Memory B cell (primary cell): Measurements from ENCODE around the gene DNAJC3.
"Not testable (repeated sequence)": the region's sequence is repeated elsewhere in the genome, so short reads cannot be mapped to it uniquely, and the experiment has no call there.

Experiments
- ATAC-seq: fragments of 150-1000 bp; cut with Tn5 transposase; 2 replicates; pipeline ENCODE4 v1.10.0; 2021; ENCODE audit warnings: low read depth, mild to moderate bottlenecking, moderate library complexity
- DNase-seq, 2 donors: peaks; one replicate each; pipeline ENCODE4 v3.0.0; 2022; ENCODE audit warnings: low spot score in 2 of 2
- H3K27ac Mint-ChIP-seq: one replicate; pipeline ENCODE4 v1.8.0; 2022; ENCODE audit warnings: mild to moderate bottlenecking, moderate library complexity, mixed read lengths
- H3K27me3 Mint-ChIP-seq: one replicate; pipeline ENCODE4 v1.8.0; 2022; ENCODE audit warnings: mixed read lengths
- H3K36me3 Mint-ChIP-seq: one replicate; pipeline ENCODE4 v1.8.0; 2022; ENCODE audit warnings: mild to moderate bottlenecking, mixed read lengths
- H3K4me1 Mint-ChIP-seq: one replicate; pipeline ENCODE4 v1.8.0; 2022; ENCODE audit warnings: mixed read lengths
- H3K4me3 Mint-ChIP-seq: one replicate; pipeline ENCODE4 v1.8.0; 2022; ENCODE audit warnings: mild to moderate bottlenecking, moderate library complexity, mixed read lengths
- H3K9me3 Mint-ChIP-seq: one replicate; pipeline ENCODE4 v1.8.0; 2022; ENCODE audit warnings: mixed read lengths

The DNAJC3 gene

DNA sequence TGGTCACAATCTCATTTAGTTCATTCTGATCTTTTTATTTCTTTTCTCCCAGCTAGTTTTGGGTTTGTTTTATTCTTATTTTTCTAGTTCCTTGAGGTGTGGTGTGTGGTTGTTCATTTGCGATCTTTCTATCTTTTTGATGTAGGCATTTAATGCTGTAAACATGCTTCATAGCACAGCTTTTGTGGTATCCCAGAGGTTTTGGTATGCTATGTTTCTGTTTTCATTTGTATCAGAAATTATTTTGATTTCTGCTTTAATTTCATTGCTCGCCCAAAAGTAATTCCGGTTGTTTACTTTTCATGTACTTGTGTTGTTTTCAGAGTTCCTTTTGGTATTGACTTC lies 12.6 kb downstream of the DNAJC3 start:
- H3K4me3 Mint-ChIP-seq: no peak overlapping the region
- no peaks in the 10 kb centered on the region for H3K9me3 Mint-ChIP-seq
- H3K27ac Mint-ChIP-seq: no peak overlapping the region
- DNase-seq: no peak
- no peaks in the 10 kb centered on the region for H3K27me3 Mint-ChIP-seq
- peaks cover 43% of the 10 kb centered on the region for H3K4me1 Mint-ChIP-seq
- ATAC-seq: no peak
- peaks cover 19% of the 10 kb centered on the region for H3K36me3 Mint-ChIP-seq

DNA sequence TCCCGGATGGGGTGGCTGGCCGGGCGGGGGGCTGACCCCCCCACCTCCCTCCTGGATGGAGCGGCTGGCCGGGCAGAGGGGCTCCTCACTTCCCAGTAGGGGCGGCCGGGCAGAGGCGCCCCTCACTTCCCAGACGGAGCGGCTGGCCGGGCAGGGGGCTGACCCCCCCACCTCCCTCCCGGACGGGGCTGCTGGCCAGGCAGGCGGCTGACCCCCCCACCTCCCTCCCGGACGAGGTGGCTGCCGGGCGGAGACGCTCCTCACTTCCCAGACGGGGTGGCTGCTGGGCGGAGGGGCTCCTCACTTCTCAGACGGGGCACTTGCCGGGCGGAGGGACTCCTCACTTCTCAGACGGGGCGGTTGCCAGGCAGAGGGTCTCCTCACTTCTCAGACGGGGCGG lies 14.0 kb downstream of the DNAJC3 start:
- Mint-ChIP-seq H3K36me3 (peaks cover 15% of the 10 kb centered on the region), H3K4me1 (peaks cover 36% of the 10 kb centered on the region)
- not testable (repeated sequence) for ATAC-seq, H3K27me3 Mint-ChIP-seq, H3K27ac Mint-ChIP-seq, DNase-seq, H3K4me3 Mint-ChIP-seq, H3K9me3 Mint-ChIP-seq

DNA sequence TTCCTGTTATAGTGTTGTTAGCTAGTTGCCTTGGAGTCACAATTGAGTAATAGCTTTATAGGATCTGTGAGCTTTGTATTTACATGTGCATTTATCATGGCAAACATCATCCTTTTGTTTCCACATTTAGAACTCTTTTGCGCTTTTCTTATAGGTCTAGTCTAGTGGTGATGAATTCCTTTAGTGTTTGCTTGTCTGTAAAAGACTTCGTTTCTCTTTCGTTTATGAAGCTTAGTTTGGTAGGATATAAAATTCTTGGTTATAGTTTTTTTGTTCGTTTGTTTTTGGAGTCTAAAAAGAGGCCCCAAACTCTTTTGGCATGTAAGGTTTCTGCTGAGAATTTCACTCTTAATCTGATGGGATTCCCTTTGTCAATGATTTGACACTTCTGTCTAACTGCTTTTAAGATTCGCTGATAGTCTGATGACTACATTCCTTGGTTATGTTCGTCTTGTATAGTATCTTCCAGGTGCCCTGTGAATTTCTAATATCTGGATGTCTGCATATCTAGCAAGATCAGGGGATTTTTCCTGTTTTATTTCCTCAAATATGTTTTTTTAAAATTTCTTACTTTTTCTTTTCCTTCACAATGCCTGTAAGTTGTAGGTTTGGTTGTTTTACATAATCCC lies 20.2 kb downstream of the DNAJC3 start:
- peaks cover 22% of the 10 kb centered on the region for H3K4me1 Mint-ChIP-seq
- DNase-seq: no peak
- H3K9me3 Mint-ChIP-seq: peaks cover 2% of the 10 kb centered on the region
- H3K4me3 Mint-ChIP-seq: no peak overlapping the region
- H3K27me3 Mint-ChIP-seq: no peaks in the 10 kb centered on the region
- peaks cover 5% of the 10 kb centered on the region for H3K36me3 Mint-ChIP-seq
- no peak overlapping the region for H3K27ac Mint-ChIP-seq
- ATAC-seq: no peak

DNA sequence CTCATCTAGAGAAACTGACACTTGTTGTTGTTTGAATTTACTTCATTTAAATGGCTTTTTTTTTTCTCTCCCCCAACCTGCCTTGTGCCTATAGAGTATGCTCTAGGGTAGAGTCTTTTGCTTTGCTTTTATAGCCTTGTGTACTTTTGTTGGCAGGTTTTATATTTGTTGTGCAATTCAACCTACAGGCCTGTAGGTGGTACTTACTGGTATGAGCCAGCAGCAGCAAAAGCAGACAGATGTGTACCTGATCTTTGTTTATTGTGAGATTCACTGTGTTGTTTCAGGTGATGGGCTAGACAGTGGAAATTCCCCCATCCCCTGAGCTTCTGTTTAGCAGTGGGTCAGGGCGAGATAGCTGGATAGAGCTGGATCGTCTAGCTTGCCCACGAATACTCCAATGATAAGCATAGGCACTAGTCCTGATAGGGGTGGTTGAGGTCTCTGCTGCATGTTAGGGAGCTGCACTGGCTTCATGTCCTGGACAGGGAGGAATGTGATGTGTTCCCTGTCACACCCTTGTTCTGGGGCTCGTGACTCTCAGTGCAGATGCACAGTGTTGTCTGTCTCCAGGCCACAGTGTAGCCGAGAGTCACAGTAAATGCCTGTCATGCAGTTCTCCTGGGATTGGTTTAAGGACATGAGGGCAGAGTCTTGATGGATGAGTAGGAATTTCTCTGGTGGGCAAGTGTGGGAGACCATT lies 21.3 kb downstream of the DNAJC3 start:
- no peak overlapping the region for H3K27ac Mint-ChIP-seq

DNA sequence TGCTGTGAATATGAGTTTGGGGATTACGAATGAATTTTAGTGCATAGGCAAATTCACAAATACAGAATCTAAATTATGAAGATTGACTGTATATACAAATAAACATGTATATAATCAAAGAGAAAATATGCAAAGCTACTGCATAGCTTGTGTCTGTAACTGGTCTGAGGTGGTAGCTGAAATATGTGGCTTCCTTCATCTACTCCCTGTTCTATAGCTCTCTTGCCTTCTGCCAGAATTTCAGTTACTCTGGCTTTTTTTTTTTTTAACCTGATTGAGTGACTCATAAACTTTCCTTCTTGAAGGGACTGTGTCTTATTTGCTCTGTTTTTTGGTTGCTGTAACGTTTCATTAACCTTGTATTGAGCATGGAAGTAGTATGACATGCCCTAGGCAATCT lies 26.6 kb downstream of the DNAJC3 start:
- H3K4me1 Mint-ChIP-seq: peaks cover 47% of the 10 kb centered on the region

More for the DNA sequence above, 21.3 kb downstream of the DNAJC3 start:
- H3K4me1 Mint-ChIP-seq: peaks cover 24% of the 10 kb centered on the region
- peaks cover 2% of the 10 kb centered on the region for H3K9me3 Mint-ChIP-seq
- ATAC-seq (no peak), DNase-seq (no peak)
- H3K27me3 Mint-ChIP-seq: no peaks in the 10 kb centered on the region
- H3K4me3 Mint-ChIP-seq: no peak overlapping the region
- H3K36me3 Mint-ChIP-seq: peaks cover 5% of the 10 kb centered on the region

DNA sequence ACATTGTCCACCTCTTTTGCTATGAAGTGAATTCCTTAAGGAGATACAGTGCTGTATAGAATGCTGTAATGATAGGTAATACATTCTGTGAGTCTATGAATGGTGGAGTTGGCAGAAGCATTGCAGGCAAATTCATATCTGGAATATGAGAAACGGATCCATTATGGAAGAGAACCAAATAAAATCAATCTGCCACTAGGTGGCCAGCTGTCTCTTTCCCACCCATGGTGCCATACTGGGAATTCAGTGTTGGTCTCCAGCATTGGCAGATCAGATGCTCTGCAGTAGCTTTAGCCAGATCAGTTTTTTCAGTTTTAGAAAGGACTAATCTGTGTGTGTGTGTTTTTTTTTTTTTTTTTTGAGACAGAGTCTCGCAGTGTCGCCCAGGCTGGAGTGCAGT lies 27.6 kb downstream of the DNAJC3 start:
- Mint-ChIP-seq H3K9me3 (no peaks in the 10 kb centered on the region), H3K27me3 (no peaks in the 10 kb centered on the region), H3K4me3 (no peak overlapping the region), H3K36me3 (peaks cover 3% of the 10 kb centered on the region), H3K27ac (no peak overlapping the region), H3K4me1 (peaks cover 47% of the 10 kb centered on the region)
- no peak for DNase-seq
- no peak for ATAC-seq

More for the DNA sequence above, 26.6 kb downstream of the DNAJC3 start:
- Mint-ChIP-seq H3K27ac (no peak overlapping the region), H3K36me3 (peaks cover 3% of the 10 kb centered on the region), H3K4me3 (no peak overlapping the region), H3K9me3 (no peaks in the 10 kb centered on the region), H3K27me3 (no peaks in the 10 kb centered on the region)
- ATAC-seq (no peak), DNase-seq (no peak)

DNA sequence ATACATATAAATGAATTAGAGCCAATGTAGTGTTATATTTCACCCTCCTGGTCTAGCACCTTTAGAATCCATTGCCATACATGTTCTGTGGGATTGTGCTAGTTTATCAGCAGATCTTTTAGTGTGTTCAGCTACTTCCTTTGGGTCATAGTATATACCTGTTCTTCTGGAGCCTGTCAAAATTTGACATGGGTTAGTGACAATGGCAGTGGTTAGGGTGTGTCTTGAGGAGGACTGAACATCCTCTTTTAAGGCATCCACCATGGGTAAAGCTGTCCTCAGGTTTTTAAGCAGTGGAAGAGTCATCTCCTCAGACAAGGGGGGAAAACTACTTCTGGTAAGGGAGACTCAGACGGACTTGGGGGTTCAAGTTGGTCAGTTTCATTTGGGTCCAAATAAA lies 29.4 kb downstream of the DNAJC3 start:
- Mint-ChIP-seq H3K4me3 (no peak overlapping the region), H3K27ac (peak overlapping the region; percentile 62), H3K4me1 (peaks cover 39% of the 10 kb centered on the region), H3K9me3 (no peaks in the 10 kb centered on the region), H3K36me3 (peaks cover 7% of the 10 kb centered on the region), H3K27me3 (no peaks in the 10 kb centered on the region)
- DNase-seq: no peak
- peak; percentile 52 for ATAC-seq

DNA sequence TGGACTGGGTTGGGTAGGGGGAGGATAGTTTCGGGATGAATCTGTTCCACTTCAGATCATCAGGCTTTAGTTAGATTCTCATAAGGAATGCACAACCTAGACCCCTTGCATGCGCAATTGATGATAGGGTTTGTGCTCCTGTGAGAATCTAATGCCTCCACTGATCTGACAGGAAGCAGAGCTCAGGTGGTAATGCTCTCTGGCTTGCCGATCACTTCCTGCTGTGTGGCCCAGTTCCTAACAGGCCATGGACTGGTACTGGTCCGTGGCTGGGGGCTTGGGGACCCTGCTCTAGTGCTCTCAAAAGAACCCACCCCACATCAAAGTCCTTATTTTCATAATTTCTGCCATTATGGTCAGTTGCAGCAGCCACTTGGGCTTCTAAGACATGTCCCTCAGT lies 30.1 kb downstream of the DNAJC3 start:
- no peak for DNase-seq
- Mint-ChIP-seq H3K4me3 (no peak overlapping the region), H3K4me1 (peaks cover 38% of the 10 kb centered on the region), H3K27me3 (no peaks in the 10 kb centered on the region), H3K9me3 (no peaks in the 10 kb centered on the region), H3K27ac (peak overlapping the region; percentile 60), H3K36me3 (peaks cover 8% of the 10 kb centered on the region)
- peak; percentile 46 for ATAC-seq

DNA sequence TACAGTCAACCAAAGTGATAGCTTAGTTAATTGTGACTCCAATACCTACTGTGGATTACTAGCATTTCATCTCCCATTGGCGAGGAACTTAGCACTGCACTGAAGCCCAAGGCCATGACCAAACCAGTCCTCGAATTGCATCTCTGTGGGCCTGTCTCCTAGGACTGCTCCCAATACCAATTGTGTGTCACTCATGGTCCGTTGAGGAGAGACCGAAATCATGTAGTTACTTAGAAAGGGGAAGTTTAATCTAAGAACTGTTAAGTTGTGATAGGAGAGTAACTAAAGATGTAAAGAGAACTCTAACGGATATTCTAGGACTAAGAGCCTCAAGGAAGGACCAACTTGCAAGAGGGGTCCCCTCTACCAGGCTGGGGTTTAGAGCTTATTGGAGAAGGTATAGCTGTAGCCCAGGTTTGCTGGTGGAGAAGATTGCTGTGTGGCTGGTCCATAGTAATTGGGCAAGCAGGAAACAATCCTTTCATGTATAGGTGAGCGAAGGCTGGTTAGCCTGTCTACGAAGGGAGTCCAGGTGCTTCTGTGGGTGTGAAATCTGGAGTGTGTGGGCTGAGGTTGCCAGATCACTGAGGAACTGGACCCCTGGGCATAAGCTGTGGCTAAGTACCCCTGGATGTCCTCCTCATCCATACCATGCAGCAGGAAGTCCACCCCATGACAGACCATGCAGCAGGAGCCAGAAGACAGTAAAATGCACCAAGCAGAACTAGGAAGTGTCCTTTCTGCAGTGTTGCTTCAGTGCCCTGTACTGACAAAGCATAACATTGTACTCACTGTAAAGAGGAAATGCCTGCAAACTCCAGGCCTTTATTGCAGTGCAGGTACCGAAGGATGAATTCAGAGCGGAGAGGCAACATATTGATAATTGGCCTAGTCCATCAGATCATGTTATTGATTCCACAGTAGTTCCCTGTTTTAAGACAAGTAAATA lies 30.8 kb downstream of the DNAJC3 start:
- H3K27ac Mint-ChIP-seq: peak overlapping the region; percentile 60
- no peaks in the 10 kb centered on the region for H3K27me3 Mint-ChIP-seq
- ATAC-seq (peak; percentile 65), DNase-seq (no peak)
- no peaks in the 10 kb centered on the region for H3K9me3 Mint-ChIP-seq
- peaks cover 35% of the 10 kb centered on the region for H3K4me1 Mint-ChIP-seq
- peaks cover 8% of the 10 kb centered on the region for H3K36me3 Mint-ChIP-seq
- no peak overlapping the region for H3K4me3 Mint-ChIP-seq

DNA sequence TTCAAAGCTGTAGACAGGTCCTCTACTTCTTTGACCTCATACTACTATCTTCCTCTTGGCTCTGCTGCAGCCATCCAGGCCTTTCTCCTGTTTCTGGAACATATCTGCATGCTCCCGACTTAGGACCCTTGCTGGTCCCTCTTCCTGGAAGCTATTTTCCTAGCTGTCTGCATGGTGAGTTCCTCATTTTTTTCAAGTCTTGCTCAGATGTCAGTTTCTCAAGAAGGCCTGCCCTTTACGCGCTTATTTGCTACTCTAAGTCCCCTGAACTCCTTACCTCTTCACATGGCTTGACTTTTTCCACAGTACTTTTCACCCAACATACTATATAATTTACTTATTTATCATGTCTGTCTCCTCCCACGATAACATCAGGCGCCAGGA lies 31.4 kb downstream of the DNAJC3 start:
- Mint-ChIP-seq H3K9me3 (no peaks in the 10 kb centered on the region), H3K27me3 (no peaks in the 10 kb centered on the region), H3K27ac (no peak overlapping the region), H3K4me1 (peaks cover 32% of the 10 kb centered on the region), H3K4me3 (no peak overlapping the region), H3K36me3 (peaks cover 13% of the 10 kb centered on the region)
- DNase-seq: no peak
- ATAC-seq: no peak

DNA sequence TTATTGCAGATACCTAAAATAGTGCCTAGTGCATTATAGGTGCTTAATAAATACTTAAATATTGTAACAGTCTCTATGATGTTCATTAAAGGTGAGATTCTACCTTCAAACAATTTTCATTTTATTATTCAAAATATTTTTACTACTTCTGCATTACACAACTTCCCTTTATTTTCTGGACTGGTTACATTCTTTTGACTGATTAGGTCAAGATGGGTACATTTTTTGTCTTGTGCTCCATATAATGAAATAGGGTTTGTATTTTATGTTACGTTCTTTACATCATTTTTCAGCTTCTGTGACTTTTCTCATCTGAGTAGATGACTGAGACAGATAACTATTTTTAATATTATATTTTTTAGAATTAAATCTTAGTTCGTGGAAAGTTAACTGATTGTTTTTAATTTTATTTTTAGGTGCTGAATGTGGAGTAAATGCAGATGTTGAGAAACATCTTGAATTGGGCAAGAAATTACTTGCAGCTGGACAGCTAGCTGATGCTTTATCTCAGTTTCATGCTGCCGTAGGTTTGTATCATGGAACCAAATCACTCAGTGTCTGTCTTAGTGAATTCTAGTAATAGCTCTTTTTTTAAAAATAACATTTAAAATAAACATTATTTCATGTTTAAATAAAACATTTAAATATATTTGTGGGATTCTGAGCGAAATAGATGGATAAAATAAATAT lies 32.0 kb downstream of the DNAJC3 start:
- H3K9me3 Mint-ChIP-seq: no peaks in the 10 kb centered on the region
- no peak for ATAC-seq
- no peak overlapping the region for H3K27ac Mint-ChIP-seq
- H3K4me1 Mint-ChIP-seq: peaks cover 31% of the 10 kb centered on the region
- peaks cover 18% of the 10 kb centered on the region for H3K36me3 Mint-ChIP-seq
- no peak for DNase-seq
- H3K4me3 Mint-ChIP-seq: no peak overlapping the region
- H3K27me3 Mint-ChIP-seq: no peaks in the 10 kb centered on the region

DNA sequence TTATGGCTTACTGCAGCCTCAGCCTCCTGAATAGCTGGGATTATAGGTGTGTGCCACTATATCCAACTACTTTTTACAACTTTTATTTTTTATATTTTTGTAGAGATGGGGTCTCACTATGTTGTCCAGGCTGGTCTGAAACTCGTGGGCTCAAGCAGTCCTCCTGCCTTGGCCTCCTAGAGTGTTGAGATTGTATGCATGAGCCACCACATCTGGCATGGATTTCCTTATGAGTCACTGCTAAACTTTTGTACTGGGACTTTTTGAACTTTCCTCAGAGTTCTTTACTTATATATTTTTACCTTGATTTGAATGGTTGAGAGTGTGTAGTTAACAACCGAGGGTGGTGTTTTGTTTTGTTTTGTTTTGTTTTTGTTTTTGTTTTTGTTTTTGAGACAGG lies 33.4 kb downstream of the DNAJC3 start:
- no peaks in the 10 kb centered on the region for H3K27me3 Mint-ChIP-seq
- ATAC-seq (no peak), DNase-seq (no peak)
- H3K36me3 Mint-ChIP-seq: peaks cover 20% of the 10 kb centered on the region
- H3K4me3 Mint-ChIP-seq: no peak overlapping the region
- H3K4me1 Mint-ChIP-seq: peaks cover 23% of the 10 kb centered on the region
- H3K27ac Mint-ChIP-seq: no peak overlapping the region
- no peaks in the 10 kb centered on the region for H3K9me3 Mint-ChIP-seq

DNA sequence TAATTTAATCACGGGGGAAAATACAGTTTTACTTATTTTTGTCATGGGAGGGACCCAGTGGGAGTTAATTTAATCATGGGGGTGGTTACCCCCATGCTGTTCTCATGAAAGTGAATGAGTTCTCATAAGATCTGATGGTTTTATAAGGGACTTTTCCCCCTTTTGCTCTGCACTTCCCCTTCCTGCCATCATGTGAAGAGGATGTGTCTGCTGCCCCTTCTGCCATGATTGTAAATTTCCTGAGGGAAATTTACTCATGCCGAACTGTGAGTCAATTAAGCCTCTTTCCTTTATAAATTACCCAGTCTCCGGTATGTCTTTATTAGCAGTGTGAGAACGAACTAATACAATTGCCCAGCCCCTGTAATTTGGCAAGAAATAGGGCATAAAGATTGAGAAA lies 35.9 kb downstream of the DNAJC3 start:
- not testable (repeated sequence) for DNase-seq, H3K27me3 Mint-ChIP-seq, H3K27ac Mint-ChIP-seq, ATAC-seq, H3K9me3 Mint-ChIP-seq, H3K4me3 Mint-ChIP-seq
- Mint-ChIP-seq H3K4me1 (peaks cover 11% of the 10 kb centered on the region), H3K36me3 (peaks cover 26% of the 10 kb centered on the region)

DNA sequence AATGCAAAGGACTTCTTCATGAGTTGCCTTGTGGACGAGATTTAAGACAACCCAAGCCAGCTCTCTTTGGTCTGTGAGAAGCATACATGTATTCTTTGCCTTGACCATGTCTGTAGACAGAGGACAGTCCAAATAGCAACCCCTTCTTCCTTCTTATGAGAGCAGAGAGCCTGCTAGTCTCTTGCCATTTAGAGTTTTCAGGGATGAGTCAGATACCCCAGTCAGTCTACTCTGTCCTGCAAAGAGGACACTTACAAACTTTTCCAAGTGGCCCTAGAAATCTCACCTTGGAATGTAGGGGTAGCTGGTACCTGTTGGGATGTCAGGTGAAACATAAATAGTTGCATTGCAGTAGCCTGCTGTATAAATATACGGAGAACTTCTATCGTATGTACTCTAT lies 36.7 kb downstream of the DNAJC3 start:
- Mint-ChIP-seq H3K27me3 (no peaks in the 10 kb centered on the region), H3K9me3 (no peaks in the 10 kb centered on the region), H3K27ac (no peak overlapping the region), H3K36me3 (peaks cover 27% of the 10 kb centered on the region), H3K4me3 (no peak overlapping the region), H3K4me1 (peaks cover 4% of the 10 kb centered on the region)
- no peak for ATAC-seq
- DNase-seq: no peak
